Measurements from ENCODE around the gene CHST7. TPM values are rescaled to one million over a fixed set of nuclear protein-coding genes. Genes with fewer than 3 reads are reported as not detected.
A peak's percentile ranks its signal among the peaks of the same experiment; 100 is the strongest.

Gene CHST7
- total and polyA plus RNA-seq, 8 donors: 0.65 to 2.1 (median 1.1) TPM

GRCh38 chrX:46627711-46628419 lies 54.3 kb downstream of the CHST7 start:
- peak in 1 of 4 donors; percentile 9 for ATAC-seq
- no peaks in the 10 kb centered on the region for H3K36me3 ChIP-seq
- no peaks in the 10 kb centered on the region for H3K27me3 ChIP-seq
- intact Hi-C loops (cut with DNase I): no loop called here
- H3K4me1 ChIP-seq: no peaks in the 10 kb centered on the region
- H3K4me3 ChIP-seq: no peak overlapping the region
- DNase-seq: no peak
- FAIRE-seq: no peak
- H3K9me3 ChIP-seq: no peaks in the 10 kb centered on the region
- 53 to 66% methylated on average over 10 of the region's 10 CpGs for WGBS, 2 donors
- H3K27ac ChIP-seq: peak overlapping the region in 1 of 4 donors; percentile 20
- TF ChIP-seq CTCF (IDR thresholded peaks at IDR 0.05): no peak

- Histone ChIP-seq H3K36me3 (no peaks in the 10 kb centered on the region), H3K4me3 (no peak overlapping the region), H3K27me3 (no peaks in the 10 kb centered on the region), H3K9me3 (no peaks in the 10 kb centered on the region), H3K27ac (peak overlapping the region in 1 of 4 donors; percentile 46), H3K4me1 (no peaks in the 10 kb centered on the region)
- TF ChIP-seq CTCF (IDR thresholded peaks at IDR 0.05): no peak
- intact Hi-C loops (cut with DNase I): no loop called here
- peak in 3 of 4 donors; percentile 53 to 75 (median 65) for ATAC-seq
- DNase-seq: peak in 2 of 6 donors; percentile 2 to 12
- no peak for FAIRE-seq
- WGBS, 2 donors: 64 to 87% methylated on average over 6 of the region's 6 CpGs
These were observed 55.2 kb downstream of the CHST7 start for GRCh38 chrX:46628460-46629371.

- WGBS, 2 donors: 38 to 68% methylated on average over 1 of the region's 1 CpG
- Histone ChIP-seq H3K4me3 (no peak overlapping the region), H3K27ac (no peak overlapping the region), H3K27me3 (peaks cover 0 to 4% (median 0%) of the 10 kb centered on the region in 4 donors), H3K36me3 (no peaks in the 10 kb centered on the region), H3K4me1 (no peaks in the 10 kb centered on the region), H3K9me3 (no peaks in the 10 kb centered on the region)
- ATAC-seq (no peak), DNase-seq (no peak), FAIRE-seq (no peak)
- TF ChIP-seq CTCF (IDR thresholded peaks at IDR 0.05): no peak
- intact Hi-C loops (cut with DNase I): no loop called here
These were observed 56.6 kb downstream of the CHST7 start for GRCh38 chrX:46630141-46630540.

GRCh38 chrX:46634577-46634976 lies 61.0 kb downstream of the CHST7 start:
- H3K9me3 ChIP-seq: no peaks in the 10 kb centered on the region
- WGBS, 2 donors: 77 to 82% methylated on average over 3 of the region's 3 CpGs
- no peaks in the 10 kb centered on the region for H3K4me1 ChIP-seq
- H3K36me3 ChIP-seq: no peaks in the 10 kb centered on the region
- ATAC-seq (no peak), DNase-seq (no peak), FAIRE-seq (no peak)
- H3K4me3 ChIP-seq: no peak overlapping the region
- H3K27me3 ChIP-seq: peaks cover 0 to 7% (median 0%) of the 10 kb centered on the region in 4 donors
- TF ChIP-seq CTCF (IDR thresholded peaks at IDR 0.05): no peak
- no peak overlapping the region for H3K27ac ChIP-seq
- intact Hi-C loops (cut with DNase I): no loop called here

Data from pancreas (tissue), 10 donors.